Hindlimb muscle (tissue), 1 donor: ENCODE measurements around the gene OOSP1. TPM values are rescaled to one million over a fixed set of nuclear protein-coding genes. Genes with fewer than 3 reads are reported as not detected.
"Not testable (repeated sequence)": the region's sequence is repeated elsewhere in the genome, so short reads cannot be mapped to it uniquely, and the experiment has no call there.

ENCODE experiments used
- DNase-seq: peaks from one replicate; pipeline ENCODE4 v3.0.0-alpha.2; 2013
- polyA plus RNA-seq: library from polyadenylated mRNA; unstranded; fragments of 120-200 nt; gene quantifications from one replicate; pipeline ENCODE4 v1.2.1, GENCODE V29; 2013; ENCODE audit not compliant: insufficient read length

Gene OOSP1
- not detected for polyA plus RNA-seq

GRCh38 chr11:59938132-59938531, at the start of gene OOSP1:
Gene OOSP1 (plus strand): TSS chr11:59938432. CDS start chr11:59938455, 23 bp downstream.
- no peak for DNase-seq

- no peak for DNase-seq
These were observed 46.5 kb upstream of the OOSP1 start for GRCh38 chr11:59891781-59892181.

GRCh38 chr11:59894616-59895015, 43.6 kb upstream of the OOSP1 start:
- DNase-seq, result no peak

GRCh38 chr11:59898046-59898445, 40.2 kb upstream of the OOSP1 start:
- DNase-seq, result no peak

- no peak for DNase-seq
These were observed 39.6 kb upstream of the OOSP1 start for GRCh38 chr11:59898650-59899049.

- DNase-seq, result no peak
These were observed 38.7 kb upstream of the OOSP1 start for GRCh38 chr11:59899532-59899931.

GRCh38 chr11:59900366-59901126, 37.7 kb upstream of the OOSP1 start:
- no peak for DNase-seq

GRCh38 chr11:59901306-59901705, 36.9 kb upstream of the OOSP1 start:
- no peak for DNase-seq

- not testable (repeated sequence) for DNase-seq
These were observed 34.7 kb upstream of the OOSP1 start for GRCh38 chr11:59903569-59903968.

- DNase-seq, result no peak
These were observed 19.8 kb upstream of the OOSP1 start for GRCh38 chr11:59918480-59918879.

GRCh38 chr11:59918987-59919589, 19.1 kb upstream of the OOSP1 start:
- DNase-seq, result no peak

- DNase-seq, result no peak
These were observed 14.4 kb upstream of the OOSP1 start for GRCh38 chr11:59923813-59924212.

- no peak for DNase-seq
These were observed 6.5 kb upstream of the OOSP1 start for GRCh38 chr11:59931688-59932087.

- DNase-seq, result no peak
These were observed 486 bp downstream of the OOSP1 start for GRCh38 chr11:59938718-59939117.

GRCh38 chr11:59939482-59939881, 1.2 kb downstream of the OOSP1 start:
- no peak for DNase-seq

GRCh38 chr11:59941091-59941490, 2.9 kb downstream of the OOSP1 start:
- no peak for DNase-seq

GRCh38 chr11:59943997-59944714, 5.9 kb downstream of the OOSP1 start:
- DNase-seq, result no peak

GRCh38 chr11:59944720-59945119, 6.5 kb downstream of the OOSP1 start:
- DNase-seq, result no peak

GRCh38 chr11:59953463-59954218, 15.4 kb downstream of the OOSP1 start:
- no peak for DNase-seq

- no peak for DNase-seq
These were observed 16.1 kb downstream of the OOSP1 start for GRCh38 chr11:59954219-59954847.

- DNase-seq, result no peak
These were observed 18.9 kb downstream of the OOSP1 start for GRCh38 chr11:59957094-59957493.
